Kidney (tissue), 14 donors: ENCODE measurements around the gene COA1. TPM values are rescaled to one million over a fixed set of nuclear protein-coding genes. Genes with fewer than 3 reads are reported as not detected.

Experiments
- DNase-seq, 5 donors: peaks; one replicate each; pipeline ENCODE4 v3.0.0-alpha.2; 2013 to 2020
- FAIRE-seq: peaks from 2 replicates; lab custom pipeline; 2012; peaks lifted over from hg19 to GRCh38; lab: Jason Lieb, UNC
- H3K27ac ChIP-seq, 2 donors: one replicate each; pipeline ENCODE4 v1.7.0; 2013; ENCODE audit warnings: low read depth in 2 of 2, low read length in 2 of 2, inconsistent platforms in 1 of 2
- H3K27me3 ChIP-seq: one replicate; pipeline ENCODE4 v1.7.1; 2013; ENCODE audit warnings: low read length, inconsistent platforms; ENCODE audit not compliant: control insufficient read depth, insufficient read depth
- H3K36me3 ChIP-seq, 3 donors: one replicate each; pipeline versions ENCODE4 v1.7.0 to v1.7.1; 2013; ENCODE audit warnings: low read length in 3 of 3, control low read depth in 1 of 3, inconsistent platforms in 1 of 3; ENCODE audit not compliant: insufficient read depth in 3 of 3, control insufficient read depth in 2 of 3
- H3K4me1 ChIP-seq, 3 donors: one replicate each; pipeline versions ENCODE4 v1.7.0 to v1.7.1; 2013; ENCODE audit warnings: low read length in 3 of 3, inconsistent platforms in 1 of 3, low read depth in 1 of 3; ENCODE audit not compliant: control insufficient read depth in 2 of 3, insufficient read depth in 2 of 3
- H3K4me3 ChIP-seq, 3 donors: one replicate each; pipeline versions ENCODE4 v1.7.0 to v1.8.1; 2013; ENCODE audit warnings: low read length in 3 of 3, control low read depth in 1 of 3, inconsistent platforms in 1 of 3
- H3K9ac ChIP-seq, 3 donors: one replicate each; pipeline versions ENCODE4 v1.7.0 to v1.7.1; 2013; ENCODE audit warnings: low read length in 3 of 3, control low read depth in 1 of 3, inconsistent platforms in 1 of 3
- H3K9me3 ChIP-seq, 3 donors: one replicate each; pipeline versions ENCODE4 v1.7.0 to v1.7.1; 2013; ENCODE audit warnings: low read length in 3 of 3, control low read depth in 1 of 3, inconsistent platforms in 1 of 3; ENCODE audit not compliant: control insufficient read depth in 2 of 3, insufficient read depth in 1 of 3
- CTCF ChIP-seq: IDR thresholded peaks from 3 replicates; pipeline ENCODE4 v1.5.1; 2012; ENCODE audit warnings: mild to moderate bottlenecking, moderate library complexity, borderline replicate concordance; ENCODE audit not compliant: insufficient read depth; ENCODE audit errors: extremely low read depth
- intact Hi-C: fragments of 100-400 bp; cut with DNase I; formaldehyde crosslinking; loops from one replicate; pipeline ENCODE4 v1.11.1; 2022
- polyA plus RNA-seq: library from polyadenylated mRNA; stranded (reverse); fragments of 350-450 nt; fragmentation: Illumina TruSeq; extraction: RNeasy Lipid Tissue Mini Kit (QIAGEN cat#74804); gene quantifications from one replicate; pipeline ENCODE4 v1.2.3, GENCODE V29; 2014; ENCODE audit warnings: low read depth, low replicate concordance; ENCODE audit not compliant: insufficient read depth
- total RNA-seq: library from RNA; stranded (reverse); fragmentation: NEBNext Ultra II Directional; extraction: Animal tissue kit (Norgen Biotek cat#: 25700); gene quantifications from one replicate; pipeline ENCODE4 v1.2.1, GENCODE V29; 2021
- donor health status: control.
- donor health status: control.
- donor health status: control.
- donor health status: control.
- donor health status: control.
- donor health status: DM: yes; HTN: yes; CAD: no.
- donor health status: Normal renal cell carcinoma (clear cell type).

COA1 gene
- total and polyA plus RNA-seq, 2 donors from 2014 or later: 49.6 to 58.9 TPM

GRCh38 chr7:43761382-43761781 lies 32.1 kb upstream of the COA1 start:
- no peak for TF ChIP-seq CTCF
- Histone ChIP-seq H3K27ac (no peak overlapping the region), H3K4me1 (peaks cover 0 to 12% (median 5%) of the 10 kb centered on the region in 3 donors), H3K27me3 (no peaks in the 10 kb centered on the region), H3K36me3 (no peaks in the 10 kb centered on the region), H3K9ac (no peak overlapping the region), H3K4me3 (no peak overlapping the region), H3K9me3 (no peaks in the 10 kb centered on the region)
- DNase-seq (no peak), FAIRE-seq (no peak)
- intact Hi-C loops: no loop called here

GRCh38 chr7:43760861-43761260 lies 31.5 kb upstream of the COA1 start:
- Histone ChIP-seq H3K36me3 (no peaks in the 10 kb centered on the region), H3K9ac (no peak overlapping the region), H3K27ac (no peak overlapping the region), H3K4me3 (no peak overlapping the region), H3K4me1 (peaks cover 0 to 12% (median 5%) of the 10 kb centered on the region in 3 donors), H3K27me3 (no peaks in the 10 kb centered on the region), H3K9me3 (no peaks in the 10 kb centered on the region)
- FAIRE-seq (no peak), DNase-seq (no peak)
- TF ChIP-seq CTCF: no peak
- intact Hi-C loops: no loop called here

- intact Hi-C loops: no loop called here
- no peak for TF ChIP-seq CTCF
- peak overlapping the region; percentile 49 to 69 for H3K27ac ChIP-seq
These were observed 29.7 kb upstream of the COA1 start for GRCh38 chr7:43758822-43759683.

More at GRCh38 chr7:43758822-43759683, 29.7 kb upstream of the COA1 start:
- peak overlapping the region; percentile 43 to 78 (median 77) for H3K9ac ChIP-seq
- peaks cover 0 to 7% (median 5%) of the 10 kb centered on the region in 3 donors for H3K4me1 ChIP-seq
- peak in 4 of 5 donors; percentile 60 to 71 (median 67) for DNase-seq
- FAIRE-seq: no peak
- H3K36me3 ChIP-seq: no peaks in the 10 kb centered on the region
- peak overlapping the region; percentile 52 to 86 (median 77) for H3K4me3 ChIP-seq
- H3K27me3 ChIP-seq: no peaks in the 10 kb centered on the region
- H3K9me3 ChIP-seq: no peaks in the 10 kb centered on the region
